Activated CD8-positive, alpha-beta memory T cell treated with anti-CD3 and anti-CD28 coated beads, Interleukin-2, amount 50 U/mL, for 1 hour (primary cell): ENCODE measurements around the gene HAL.
"Not testable (repeated sequence)": the region's sequence is repeated elsewhere in the genome, so short reads cannot be mapped to it uniquely, and the experiment has no call there.

Experiments used
- DNase-seq: peaks from one replicate; pipeline ENCODE4 v3.0.0-alpha.2; 2020; ENCODE audit errors: extremely low read depth

The HAL gene

GRCh38 chr12:95977764-95978305 lies 18.3 kb downstream of the HAL start:
- DNase-seq: no peak

- no peak for DNase-seq
Measured at GRCh38 chr12:95976416-95976832, 19.7 kb downstream of the HAL start.

GRCh38 chr12:95975491-95975890 lies 20.7 kb downstream of the HAL start:
- DNase-seq: no peak

- DNase-seq: no peak
Measured at GRCh38 chr12:95974358-95974757, 21.8 kb downstream of the HAL start.

DNA sequence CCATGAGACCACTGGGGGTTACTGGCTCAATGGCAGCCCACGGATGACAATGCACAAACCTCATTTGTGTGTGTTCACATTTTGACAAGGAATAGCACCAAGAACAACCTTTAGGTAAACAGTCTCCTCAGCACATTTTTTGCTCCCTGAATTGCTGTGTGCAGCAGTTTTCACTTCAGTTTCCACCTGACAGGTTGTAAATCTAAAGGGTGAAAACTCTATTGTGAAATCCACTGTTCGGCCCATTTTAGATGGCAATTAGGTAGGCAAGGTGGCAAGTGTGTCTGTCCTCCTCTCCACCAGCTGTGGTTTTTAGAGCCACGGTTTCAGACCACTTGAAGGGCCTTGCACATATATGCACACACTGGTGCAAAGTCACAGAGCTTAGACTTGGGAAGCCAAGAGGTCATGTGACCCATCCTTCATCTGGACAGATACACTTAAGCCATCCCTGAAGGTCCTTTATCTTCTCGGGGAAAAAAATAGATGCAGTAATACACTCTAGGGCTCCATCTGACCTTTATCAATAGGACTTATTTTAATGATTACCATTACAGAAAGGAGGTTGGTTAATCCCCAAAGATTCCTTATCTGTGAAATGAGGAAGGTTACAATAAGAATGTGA lies 23.2 kb downstream of the HAL start:
- DNase-seq: no peak

- DNase-seq: no peak
Measured at GRCh38 chr12:95970905-95971304, 25.2 kb downstream of the HAL start.

DNA sequence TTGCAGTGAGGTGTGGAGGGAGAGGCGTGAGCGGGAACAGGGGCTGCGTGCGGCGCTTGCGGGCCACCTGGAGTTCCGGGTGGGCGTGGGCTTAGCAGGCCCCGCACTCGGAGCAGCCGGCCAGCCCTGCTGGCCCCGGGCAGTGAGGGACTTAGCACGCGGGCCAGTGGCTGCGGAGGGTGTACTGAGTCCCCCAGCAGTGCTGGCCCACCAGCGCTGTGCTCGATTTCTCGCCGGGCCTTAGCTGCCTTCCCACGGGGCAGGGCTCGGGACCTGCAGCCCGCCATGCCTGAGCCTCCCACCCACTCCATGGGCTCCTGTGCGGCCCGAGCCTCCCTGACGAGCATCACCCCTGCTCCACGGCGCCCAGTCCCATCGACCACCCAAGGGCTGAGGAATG lies 27.0 kb downstream of the HAL start:
- DNase-seq: not testable (repeated sequence)

- DNase-seq: no peak
Measured at GRCh38 chr12:95967301-95967700, 28.8 kb downstream of the HAL start.

DNA sequence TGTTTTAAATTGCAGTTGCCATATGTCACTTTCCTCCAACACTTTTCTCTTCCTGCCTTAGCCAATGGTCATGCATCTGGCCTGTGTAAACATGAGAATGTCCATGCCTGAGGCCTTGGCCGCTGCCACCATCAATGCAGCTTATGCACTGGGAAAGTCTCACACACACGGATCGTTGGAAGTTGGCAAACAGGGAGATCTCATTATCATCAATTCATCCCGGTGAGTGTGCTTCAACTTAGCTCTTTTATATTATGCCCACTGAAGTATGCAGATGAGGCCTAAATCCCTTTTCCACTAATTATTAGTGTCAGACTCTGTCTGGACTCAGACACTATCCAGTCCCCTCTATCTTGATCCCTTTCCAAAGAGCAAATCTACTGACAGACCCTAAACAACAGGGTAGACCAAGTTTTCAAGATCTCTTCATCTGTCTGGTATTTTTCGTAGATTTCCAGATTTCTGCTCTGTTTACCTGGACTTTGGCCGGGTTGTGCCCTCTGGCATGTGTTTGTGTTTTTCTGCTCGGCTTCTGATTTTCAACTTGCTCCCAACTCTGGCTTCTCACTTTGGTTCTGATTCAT lies 29.8 kb downstream of the HAL start:
- DNase-seq: no peak

GRCh38 chr12:95963096-95963495 lies 33.0 kb downstream of the HAL start:
- no peak for DNase-seq

DNA sequence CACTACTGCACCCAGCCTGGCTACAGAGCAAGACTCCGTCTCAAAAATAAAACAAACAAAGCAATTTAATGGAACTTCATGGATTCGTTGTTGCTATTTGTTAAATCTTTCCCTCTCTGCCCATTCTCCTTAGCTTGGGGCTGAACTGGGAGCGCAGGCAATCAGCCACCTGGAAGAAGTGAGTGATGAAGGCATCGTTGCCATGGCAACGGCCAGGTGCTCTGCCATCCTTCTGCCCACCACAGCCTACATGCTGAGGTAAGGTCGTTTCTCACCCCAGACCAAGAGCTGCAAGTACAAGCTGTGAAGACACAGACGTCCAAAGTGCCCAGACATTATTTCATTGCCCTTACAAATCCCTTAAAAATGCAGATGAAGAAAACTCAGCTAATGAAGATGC lies 33.9 kb downstream of the HAL start:
- DNase-seq: no peak

DNA sequence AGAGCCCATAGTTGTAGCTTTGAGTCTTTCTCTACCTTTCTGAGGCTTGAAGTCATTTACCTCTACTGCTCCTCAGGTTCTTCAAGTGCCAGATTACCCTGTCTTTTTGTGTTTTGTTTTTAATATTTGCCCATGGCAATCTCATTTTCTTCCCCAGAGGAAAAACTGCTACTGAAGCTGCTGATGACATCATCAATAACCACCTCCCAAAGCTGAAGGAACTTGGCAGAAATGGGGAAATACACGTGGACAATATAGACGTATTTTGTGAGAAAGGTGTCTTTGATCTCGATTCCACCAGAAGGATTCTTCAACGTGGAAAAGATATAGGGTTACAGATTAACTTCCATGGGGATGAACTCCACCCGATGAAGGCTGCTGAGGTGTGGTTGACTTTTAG lies 35.9 kb downstream of the HAL start:
- no peak for DNase-seq

DNA sequence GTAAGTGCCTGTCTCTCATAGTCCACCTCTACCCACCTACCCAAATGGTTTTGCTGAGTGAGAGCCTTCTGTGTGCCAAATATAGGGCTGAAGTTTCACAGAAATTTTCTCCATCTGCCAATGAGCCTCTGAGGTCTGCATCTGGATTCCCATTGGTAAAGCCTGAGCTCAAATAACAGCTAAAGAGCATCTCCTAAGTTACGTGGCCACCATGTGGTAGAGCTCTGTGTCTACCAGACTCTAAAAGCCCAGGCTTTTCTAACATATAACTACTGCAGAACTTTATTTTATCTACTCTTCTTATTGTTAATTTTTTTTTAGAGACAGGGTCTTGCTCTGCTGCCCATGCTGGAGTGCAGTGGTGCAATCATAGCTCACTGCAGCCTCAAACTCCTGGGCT lies 37.0 kb downstream of the HAL start:
- no peak for DNase-seq

DNA sequence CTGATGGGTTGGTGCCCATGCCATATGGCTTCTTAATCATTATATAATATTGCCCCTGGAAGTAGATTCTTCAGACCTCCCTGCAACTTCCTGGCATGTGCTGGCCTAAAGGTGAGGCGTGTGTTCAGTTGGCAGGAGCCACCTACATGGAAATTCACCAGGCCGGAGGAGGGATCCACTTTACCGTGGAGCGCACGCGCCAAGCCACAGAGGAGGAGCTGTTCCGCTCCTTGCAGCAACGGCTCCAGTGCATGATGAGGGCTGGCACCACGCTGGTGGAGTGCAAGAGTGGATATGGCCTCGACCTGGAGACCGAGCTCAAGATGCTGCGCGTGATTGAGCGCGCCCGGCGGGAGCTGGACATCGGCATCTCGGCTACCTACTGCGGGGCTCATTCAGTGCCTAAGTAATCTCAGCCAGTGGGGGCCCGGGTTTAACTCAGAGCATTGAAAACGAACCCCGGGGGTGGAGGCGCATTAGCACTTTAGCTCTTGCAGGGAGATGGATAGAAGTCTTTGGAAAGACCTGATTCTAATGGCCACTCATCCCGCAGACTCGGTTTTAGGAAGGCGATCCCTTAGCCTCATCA lies 39.5 kb downstream of the HAL start:
- no peak for DNase-seq

DNA sequence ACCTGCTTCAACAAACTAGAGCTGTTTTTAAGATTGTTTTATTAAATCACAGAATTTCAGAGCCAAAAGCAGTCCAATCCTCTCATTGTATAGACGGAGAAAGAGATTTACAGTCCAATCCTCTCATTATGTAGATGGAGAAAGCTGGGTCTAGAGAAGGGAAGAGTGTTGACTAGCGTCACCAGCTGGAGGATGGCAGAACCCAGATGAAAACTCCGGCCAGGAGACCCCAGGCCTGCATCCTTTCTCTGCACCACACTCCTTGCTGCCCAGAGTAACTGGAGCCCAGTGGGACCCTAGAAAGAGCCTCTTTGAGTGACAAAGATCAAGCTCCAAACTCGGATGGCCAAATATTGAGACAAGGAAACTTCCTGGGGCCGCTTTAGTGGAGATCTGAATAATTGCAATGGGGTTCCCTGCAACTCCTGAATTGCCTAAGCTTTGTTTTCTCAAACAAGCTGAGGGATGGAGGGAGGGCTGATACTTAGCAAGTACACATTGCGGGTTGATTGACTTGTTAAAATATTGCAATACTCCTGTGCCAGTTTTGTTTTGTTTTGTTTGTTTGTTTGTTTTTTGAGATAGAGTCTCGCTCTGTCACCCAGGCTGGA lies 40.5 kb downstream of the HAL start:
- no peak for DNase-seq

DNA sequence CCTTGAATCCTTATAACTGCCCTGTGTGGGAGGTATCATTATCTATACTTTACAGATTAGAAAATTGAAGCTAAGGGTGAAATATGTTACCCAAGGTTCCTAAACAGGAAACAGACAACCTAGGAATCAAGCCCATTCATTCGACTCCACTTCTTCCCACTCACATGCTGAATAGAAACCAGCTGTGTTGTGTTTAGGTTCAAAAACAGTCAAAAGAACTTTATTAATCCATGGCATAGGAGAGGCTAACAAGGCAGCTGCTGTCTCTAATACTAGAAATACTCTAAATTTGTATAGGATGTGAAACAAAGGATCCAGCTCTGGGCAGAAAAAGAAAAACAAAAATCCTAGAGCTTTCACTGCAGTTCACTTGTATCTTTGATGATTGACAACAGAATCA lies 43.1 kb downstream of the HAL start:
- DNase-seq: no peak

DNA sequence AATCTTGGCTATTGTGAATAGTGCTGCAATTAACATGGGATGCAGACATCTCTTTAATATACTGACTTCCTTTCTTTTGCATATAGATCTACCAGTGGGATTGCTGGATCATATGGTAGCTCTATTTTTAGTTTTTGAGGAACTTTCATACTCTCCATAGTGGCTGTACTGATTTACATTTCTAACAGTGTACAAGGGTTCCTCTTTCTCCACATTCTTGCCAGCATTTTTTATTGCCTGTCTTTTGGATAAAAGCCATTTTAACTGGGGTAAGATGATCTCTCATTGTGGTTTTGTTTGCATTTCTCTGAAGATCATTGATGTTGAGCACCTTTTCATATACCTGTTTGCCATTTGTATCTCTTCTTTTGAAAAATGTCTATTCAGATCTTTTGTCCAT lies 44.6 kb downstream of the HAL start:
- DNase-seq: no peak

- DNase-seq: no peak
Measured at GRCh38 chr12:95949477-95950206, 46.5 kb downstream of the HAL start.

GRCh38 chr12:95944108-95944704 lies 51.9 kb downstream of the HAL start:
- no peak for DNase-seq

- DNase-seq: no peak
Measured at GRCh38 chr12:95943330-95943842, 52.8 kb downstream of the HAL start, which contains the start of gene AMDHD1. TSS of gene AMDHD1 (plus strand) at chr12:95943331. CDS start at chr12:95943399, 68 bp downstream.

DNA sequence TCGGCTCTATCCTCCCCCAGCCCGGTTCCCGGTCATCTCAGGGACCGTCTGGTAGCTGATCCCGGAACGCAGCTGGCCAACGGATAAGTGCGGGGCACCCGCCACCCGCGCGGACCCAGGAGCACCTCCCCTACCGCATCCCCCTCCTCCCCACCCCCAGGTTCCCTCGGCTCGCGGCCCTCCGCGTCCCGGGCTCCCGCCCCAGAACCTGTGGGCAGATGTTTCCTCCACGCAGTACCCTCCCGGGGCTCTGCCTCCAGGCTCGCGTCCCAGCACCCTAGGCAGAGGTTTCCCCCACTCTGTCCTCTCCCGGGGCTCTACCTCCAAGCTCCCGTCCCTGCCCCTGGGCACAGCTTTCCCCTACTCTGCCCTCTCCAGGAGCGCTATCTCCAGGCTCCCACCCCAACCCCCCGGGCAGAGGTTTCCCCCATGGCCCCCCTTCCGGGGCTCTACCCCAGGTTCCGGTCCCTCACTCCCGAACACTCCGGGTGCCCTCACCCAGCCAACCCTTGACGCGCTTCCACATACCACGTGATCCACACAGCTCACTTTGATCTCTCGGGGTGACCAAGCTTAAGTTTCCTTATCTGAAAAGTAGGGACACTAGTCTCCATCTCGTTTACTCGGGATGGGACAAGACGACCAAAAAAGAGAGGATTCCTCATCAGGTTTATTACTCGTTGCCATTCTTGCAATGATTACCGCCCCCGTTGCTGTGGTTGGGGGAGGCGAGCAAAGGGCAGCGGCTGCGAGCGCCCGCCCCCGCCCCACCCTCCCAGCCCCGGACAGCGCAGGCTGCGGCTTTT lies 53.4 kb downstream of the HAL start, which contains the start of gene CCDC38:
Gene CCDC38, minus strand, starts transcription at position 91 of the 806 bp plus-strand sequence. CDS start 6,105 bp downstream, outside the sequence.
- DNase-seq: peak; percentile 63
